HEK293 (cell line): Measurements from ENCODE around the gene MED19.

Source experiments
- CTCF ChIA-PET: fragments of 350-600 bp; formaldehyde crosslinking; extraction: SDS; loops from one replicate; lab custom pipeline; 2021; ENCODE audit warnings: antibody characterized with exemption; lab: Yijun Ruan, JAX
- POLR2A ChIA-PET: fragments of 300-600 bp; formaldehyde crosslinking; extraction: SDS; loops from one replicate; lab custom pipeline; 2020; ENCODE audit warnings: antibody characterized with exemption, inconsistent platforms; lab: Yijun Ruan, JAX
- H3K27ac ChIP-seq: fragments of 200-500 bp; sonication (Bioruptor generic); 2 replicates; pipeline ENCODE4 v1.5.1; 2014; ENCODE audit warnings: low read depth, low read length, control low read depth, inconsistent platforms; ENCODE audit errors: extremely low read depth
- H3K36me3 ChIP-seq, 2 experiments: fragments of 200-500 bp in 1 of 2; sonication (Bioruptor generic) in 1 of 2; 1 replicate in 1 of 2; 2 replicates in 1 of 2; pipeline ENCODE4 v1.5.1; 2014 to 2017; ENCODE audit warnings: inconsistent platforms in 2 of 2, low read length in 2 of 2; ENCODE audit not compliant: control insufficient read depth in 2 of 2, insufficient read depth in 1 of 2
- H3K4me1 ChIP-seq: fragments of 200-500 bp; sonication (Bioruptor generic); 2 replicates; pipeline ENCODE4 v1.5.1; 2014; ENCODE audit warnings: mild to moderate bottlenecking, low read length, inconsistent platforms; ENCODE audit not compliant: control insufficient read depth, insufficient read depth
- H3K4me3 ChIP-seq: 2 replicates; pipeline ENCODE4 v1.5.1; 2011; ENCODE audit warnings: low read depth, mild to moderate bottlenecking, control low read depth, low read length, moderate library complexity
- H3K9me3 ChIP-seq: fragments of 200-500 bp; sonication (Bioruptor generic); 2 replicates; pipeline ENCODE4 v1.5.1; 2014; ENCODE audit warnings: low read depth, low read length, inconsistent platforms; ENCODE audit not compliant: control insufficient read depth, insufficient read depth
- BCL11B ChIP-seq: fragments of 450-650 bp; formaldehyde crosslinking; IDR thresholded peaks from 2 replicates; pipeline ENCODE4 v1.5.1; 2016; ENCODE audit warnings: low read depth, missing biosample characterization, missing genetic modification characterization
- HOXD13 ChIP-seq: sonication (generic); formaldehyde crosslinking; IDR thresholded peaks from 2 replicates; pipeline ENCODE4 v1.8.0; 2022; ENCODE audit warnings: missing genetic modification reagents, borderline replicate concordance
- KLF10 ChIP-seq: fragments of 450-650 bp; IDR thresholded peaks from 2 replicates; pipeline ENCODE4 v1.5.1; 2018; ENCODE audit warnings: missing biosample characterization, mild to moderate bottlenecking, missing genetic modification characterization
- PRDM2 ChIP-seq: fragments of 450-650 bp; formaldehyde crosslinking; IDR thresholded peaks from 2 replicates; pipeline ENCODE4 v1.5.1; 2016; ENCODE audit warnings: missing biosample characterization, missing genetic modification characterization, borderline replicate concordance
- REST ChIP-seq: fragments of 450-650 bp; formaldehyde crosslinking; IDR thresholded peaks from 2 replicates; pipeline ENCODE4 v1.5.1; 2016; ENCODE audit warnings: missing biosample characterization, missing genetic modification characterization
- TRIM28 ChIP-seq: IDR thresholded peaks from 2 replicates; pipeline ENCODE4 v1.6.1; 2011; ENCODE audit warnings: low read length, control low read depth, borderline replicate concordance
- WT1 ChIP-seq: fragments of 450-650 bp; formaldehyde crosslinking; IDR thresholded peaks from 2 replicates; pipeline ENCODE4 v1.5.1; 2016; ENCODE audit warnings: missing biosample characterization, missing genetic modification characterization
- ZBTB7A ChIP-seq: fragments of 450-650 bp; formaldehyde crosslinking; IDR thresholded peaks from 2 replicates; pipeline ENCODE4 v1.5.1; 2016; ENCODE audit warnings: low read depth, missing biosample characterization, missing genetic modification characterization
- ZNF157 ChIP-seq: fragments of 450-650 bp; formaldehyde crosslinking; IDR thresholded peaks from 2 replicates; pipeline ENCODE4 v1.5.1; 2016; ENCODE audit warnings: missing biosample characterization, missing genetic modification characterization
- ZNF24 ChIP-seq: fragments of 450-650 bp; formaldehyde crosslinking; IDR thresholded peaks from 2 replicates; pipeline ENCODE4 v1.5.1; 2016; ENCODE audit warnings: missing biosample characterization, missing genetic modification characterization
- ZNF37A ChIP-seq: fragments of 450-650 bp; IDR thresholded peaks from 2 replicates; pipeline ENCODE4 v1.5.1; 2018; ENCODE audit warnings: missing biosample characterization, missing genetic modification characterization
- ZNF394 ChIP-seq: fragments of 450-650 bp; formaldehyde crosslinking; IDR thresholded peaks from 2 replicates; pipeline ENCODE4 v1.5.1; 2016; ENCODE audit warnings: missing biosample characterization, missing genetic modification characterization, mild to moderate bottlenecking, moderate library complexity, borderline replicate concordance
- ZNF501 ChIP-seq: fragments of 450-650 bp; formaldehyde crosslinking; IDR thresholded peaks from 2 replicates; pipeline ENCODE4 v1.5.1; 2016; ENCODE audit warnings: missing biosample characterization, missing genetic modification characterization
- ZNF530 ChIP-seq: fragments of 450-650 bp; formaldehyde crosslinking; IDR thresholded peaks from 2 replicates; pipeline ENCODE4 v1.5.1; 2016; ENCODE audit warnings: low read depth, missing biosample characterization, missing genetic modification characterization
- ZNF639 ChIP-seq: fragments of 450-650 bp; formaldehyde crosslinking; IDR thresholded peaks from 2 replicates; pipeline ENCODE4 v1.5.1; 2016; ENCODE audit warnings: missing biosample characterization, missing genetic modification characterization
- ZNF76 ChIP-seq: fragments of 450-650 bp; formaldehyde crosslinking; IDR thresholded peaks from 2 replicates; pipeline ENCODE4; 2016; ENCODE audit warnings: low read depth, missing biosample characterization, missing genetic modification characterization, borderline replicate concordance
- ZNF837 ChIP-seq: fragments of 450-650 bp; formaldehyde crosslinking; IDR thresholded peaks from 2 replicates; pipeline ENCODE4 v1.5.1; 2016; ENCODE audit warnings: missing biosample characterization, missing genetic modification characterization
- TF ChIP-seq, protein P1 (sequence below): fragments of 450-650 bp; formaldehyde crosslinking; IDR thresholded peaks from 2 replicates; pipeline ENCODE4 v1.5.1; 2016; ENCODE audit warnings: missing biosample characterization, missing genetic modification characterization
- TF ChIP-seq, protein P2 (sequence below): sonication (generic); formaldehyde crosslinking; IDR thresholded peaks from 2 replicates; pipeline ENCODE4 v1.8.1; 2022; ENCODE audit warnings: mild to moderate bottlenecking, moderate library complexity, missing genetic modification reagents

The MED19 gene

DNA sequence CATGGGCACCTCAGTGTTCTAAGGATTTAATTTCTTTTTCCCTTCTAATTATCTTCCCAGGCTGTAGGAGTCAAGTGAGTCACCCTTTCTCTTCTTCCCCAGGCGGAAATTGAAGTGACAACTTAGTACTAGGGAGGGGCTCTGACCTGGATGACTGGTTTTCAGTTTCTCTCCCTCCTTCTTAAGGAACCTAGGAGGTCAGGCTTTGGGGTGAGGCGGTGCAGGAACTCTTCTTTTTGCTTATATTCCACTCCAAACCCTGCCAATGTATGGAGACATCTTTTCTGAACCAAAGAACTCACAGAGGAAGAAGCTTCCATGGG lies 31.5 kb downstream of the MED19 start:
- ChIA-PET CTCF (interaction anchor here (0.8 to 1.2 kb wide), 2 partner anchors 19 to 120 kb away, joined by 3 to 4 read pairs; no protein-coding TSS in a partner anchor), POLR2A (no interaction called here)
- no peak for TF ChIP-seq BCL11B (tag by site-specific recombination)
- no peak for TF ChIP-seq ZBTB7A (tag by site-specific recombination)
- no peak for TF ChIP-seq TRIM28
- no peak for TF ChIP-seq ZNF394 (tag by site-specific recombination)
- TF ChIP-seq ZNF24 (tag by site-specific recombination), result no peak
- no peak for TF ChIP-seq ZNF501 (tag by site-specific recombination)
- no peak for TF ChIP-seq ZNF639 (tag by site-specific recombination)
- no peak for TF ChIP-seq WT1 (tag by site-specific recombination)
- TF ChIP-seq, protein P1, sequence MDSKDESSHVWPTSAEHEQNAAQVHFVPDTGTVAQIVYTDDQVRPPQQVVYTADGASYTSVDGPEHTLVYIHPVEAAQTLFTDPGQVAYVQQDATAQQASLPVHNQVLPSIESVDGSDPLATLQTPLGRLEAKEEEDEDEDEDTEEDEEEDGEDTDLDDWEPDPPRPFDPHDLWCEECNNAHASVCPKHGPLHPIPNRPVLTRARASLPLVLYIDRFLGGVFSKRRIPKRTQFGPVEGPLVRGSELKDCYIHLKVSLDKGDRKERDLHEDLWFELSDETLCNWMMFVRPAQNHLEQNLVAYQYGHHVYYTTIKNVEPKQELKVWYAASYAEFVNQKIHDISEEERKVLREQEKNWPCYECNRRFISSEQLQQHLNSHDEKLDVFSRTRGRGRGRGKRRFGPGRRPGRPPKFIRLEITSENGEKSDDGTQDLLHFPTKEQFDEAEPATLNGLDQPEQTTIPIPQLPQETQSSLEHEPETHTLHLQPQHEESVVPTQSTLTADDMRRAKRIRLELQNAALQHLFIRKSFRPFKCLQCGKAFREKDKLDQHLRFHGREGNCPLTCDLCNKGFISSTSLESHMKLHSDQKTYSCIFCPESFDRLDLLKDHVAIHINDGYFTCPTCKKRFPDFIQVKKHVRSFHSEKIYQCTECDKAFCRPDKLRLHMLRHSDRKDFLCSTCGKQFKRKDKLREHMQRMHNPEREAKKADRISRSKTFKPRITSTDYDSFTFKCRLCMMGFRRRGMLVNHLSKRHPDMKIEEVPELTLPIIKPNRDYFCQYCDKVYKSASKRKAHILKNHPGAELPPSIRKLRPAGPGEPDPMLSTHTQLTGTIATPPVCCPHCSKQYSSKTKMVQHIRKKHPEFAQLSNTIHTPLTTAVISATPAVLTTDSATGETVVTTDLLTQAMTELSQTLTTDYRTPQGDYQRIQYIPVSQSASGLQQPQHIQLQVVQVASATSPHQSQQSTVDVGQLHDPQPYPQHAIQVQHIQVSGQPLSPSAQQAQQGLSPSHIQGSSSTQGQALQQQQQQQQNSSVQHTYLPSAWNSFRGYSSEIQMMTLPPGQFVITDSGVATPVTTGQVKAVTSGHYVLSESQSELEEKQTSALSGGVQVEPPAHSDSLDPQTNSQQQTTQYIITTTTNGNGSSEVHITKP (tag by site-specific recombination), result no peak
- no peak for TF ChIP-seq ZNF76
- TF ChIP-seq, protein P2, sequence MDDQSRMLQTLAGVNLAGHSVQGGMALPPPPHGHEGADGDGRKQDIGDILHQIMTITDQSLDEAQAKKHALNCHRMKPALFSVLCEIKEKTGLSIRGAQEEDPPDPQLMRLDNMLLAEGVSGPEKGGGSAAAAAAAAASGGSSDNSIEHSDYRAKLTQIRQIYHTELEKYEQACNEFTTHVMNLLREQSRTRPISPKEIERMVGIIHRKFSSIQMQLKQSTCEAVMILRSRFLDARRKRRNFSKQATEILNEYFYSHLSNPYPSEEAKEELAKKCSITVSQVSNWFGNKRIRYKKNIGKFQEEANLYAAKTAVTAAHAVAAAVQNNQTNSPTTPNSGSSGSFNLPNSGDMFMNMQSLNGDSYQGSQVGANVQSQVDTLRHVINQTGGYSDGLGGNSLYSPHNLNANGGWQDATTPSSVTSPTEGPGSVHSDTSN (CRISPR knock-in tag), result no peak
- TF ChIP-seq PRDM2 (tag by site-specific recombination), result no peak
- TF ChIP-seq ZNF157, result no peak
- no peak for TF ChIP-seq ZNF530
- TF ChIP-seq ZNF37A, result no peak
- no peak for TF ChIP-seq REST
- no peak for TF ChIP-seq KLF10 (tag by site-specific recombination)
- no peak for TF ChIP-seq HOXD13 (CRISPR knock-in tag)
- no peak for TF ChIP-seq ZNF837 (tag by site-specific recombination)
- peaks cover 0 to 79% of the 10 kb centered on the region in 2 experiments for H3K36me3 ChIP-seq
- no peak overlapping the region for H3K27ac ChIP-seq
- no peaks in the 10 kb centered on the region for H3K9me3 ChIP-seq
- no peaks in the 10 kb centered on the region for H3K4me1 ChIP-seq
- no peak overlapping the region for H3K4me3 ChIP-seq
